Activated CD4-positive, alpha-beta T cell treated with anti-CD3 and anti-CD28 coated beads, Interleukin-2, amount 50 U/mL, for 24 hours (primary cell): ENCODE measurements around the gene ZMYND8.

ENCODE experiments used
- DNase-seq, 2 donors: peaks; one replicate each; pipeline ENCODE4 v3.0.0-alpha.2; 2020; ENCODE audit warnings: low read depth in 1 of 2, low spot score in 1 of 2

ZMYND8 gene

GRCh38 chr20:47228654-47229053, 127.8 kb downstream of the ZMYND8 start:
- no peak for DNase-seq

- no peak for DNase-seq
Observed at GRCh38 chr20:47227576-47227975, 128.9 kb downstream of the ZMYND8 start.

GRCh38 chr20:47227119-47227518, 129.4 kb downstream of the ZMYND8 start:
- no peak for DNase-seq

GRCh38 chr20:47225458-47225857, 131.0 kb downstream of the ZMYND8 start:
- DNase-seq, result no peak

- DNase-seq, result no peak
Observed at GRCh38 chr20:47224857-47225256, 131.6 kb downstream of the ZMYND8 start.

- DNase-seq, result no peak
Observed at GRCh38 chr20:47224300-47224791, 132.2 kb downstream of the ZMYND8 start.

GRCh38 chr20:47223896-47224295, 132.6 kb downstream of the ZMYND8 start:
- no peak for DNase-seq

GRCh38 chr20:47222468-47223119, 133.9 kb downstream of the ZMYND8 start:
- DNase-seq, result no peak

GRCh38 chr20:47221036-47221625, 135.4 kb downstream of the ZMYND8 start:
- DNase-seq, result no peak

GRCh38 chr20:47220161-47220582, 136.3 kb downstream of the ZMYND8 start:
- DNase-seq, result peak; percentile 33 to 41

GRCh38 chr20:47217482-47218446, 138.7 kb downstream of the ZMYND8 start:
- no peak for DNase-seq

GRCh38 chr20:47216819-47217410, 139.6 kb downstream of the ZMYND8 start:
- no peak for DNase-seq

- DNase-seq, result no peak
Observed at GRCh38 chr20:47215653-47216397, 140.7 kb downstream of the ZMYND8 start.

- no peak for DNase-seq
Observed at GRCh38 chr20:47213966-47214365, 142.5 kb downstream of the ZMYND8 start.

GRCh38 chr20:47212606-47213207, 143.8 kb downstream of the ZMYND8 start:
- DNase-seq, result no peak

GRCh38 chr20:47211036-47211435, 145.5 kb downstream of the ZMYND8 start:
- DNase-seq, result no peak

GRCh38 chr20:47210470-47210869, 146.0 kb downstream of the ZMYND8 start:
- DNase-seq, result no peak

- DNase-seq, result no peak
Observed at GRCh38 chr20:47209982-47210381, 146.5 kb downstream of the ZMYND8 start.

GRCh38 chr20:47208534-47209174, 147.8 kb downstream of the ZMYND8 start:
- DNase-seq, result no peak
